HEK293 (cell line): Measurements from ENCODE around the gene KMT2A.
A peak's percentile ranks its signal among the peaks of the same experiment; 100 is the strongest.

Experiments
- CTCF ChIA-PET: fragments of 350-600 bp; formaldehyde crosslinking; extraction: SDS; loops from one replicate; lab custom pipeline; 2021; ENCODE audit warnings: antibody characterized with exemption; lab: Yijun Ruan, JAX
- POLR2A ChIA-PET: fragments of 300-600 bp; formaldehyde crosslinking; extraction: SDS; loops from one replicate; lab custom pipeline; 2020; ENCODE audit warnings: antibody characterized with exemption, inconsistent platforms; lab: Yijun Ruan, JAX
- H3K27ac ChIP-seq: fragments of 200-500 bp; sonication (Bioruptor generic); 2 replicates; pipeline ENCODE4 v1.5.1; 2014; ENCODE audit warnings: low read depth, low read length, control low read depth, inconsistent platforms; ENCODE audit errors: extremely low read depth
- H3K36me3 ChIP-seq, 2 experiments: fragments of 200-500 bp in 1 of 2; sonication (Bioruptor generic) in 1 of 2; 1 replicate in 1 of 2; 2 replicates in 1 of 2; pipeline ENCODE4 v1.5.1; 2014 to 2017; ENCODE audit warnings: inconsistent platforms in 2 of 2, low read length in 2 of 2; ENCODE audit not compliant: control insufficient read depth in 2 of 2, insufficient read depth in 1 of 2
- H3K4me1 ChIP-seq: fragments of 200-500 bp; sonication (Bioruptor generic); 2 replicates; pipeline ENCODE4 v1.5.1; 2014; ENCODE audit warnings: mild to moderate bottlenecking, low read length, inconsistent platforms; ENCODE audit not compliant: control insufficient read depth, insufficient read depth
- H3K4me3 ChIP-seq: 2 replicates; pipeline ENCODE4 v1.5.1; 2011; ENCODE audit warnings: low read depth, mild to moderate bottlenecking, control low read depth, low read length, moderate library complexity
- H3K9me3 ChIP-seq: fragments of 200-500 bp; sonication (Bioruptor generic); 2 replicates; pipeline ENCODE4 v1.5.1; 2014; ENCODE audit warnings: low read depth, low read length, inconsistent platforms; ENCODE audit not compliant: control insufficient read depth, insufficient read depth
- EGR2 ChIP-seq: fragments of 450-650 bp; formaldehyde crosslinking; IDR thresholded peaks from 2 replicates; pipeline ENCODE4 v1.5.1; 2016; ENCODE audit warnings: low read depth, missing biosample characterization, missing genetic modification characterization
- GFI1B ChIP-seq: fragments of 450-650 bp; formaldehyde crosslinking; IDR thresholded peaks from 2 replicates; pipeline ENCODE4 v1.5.1; 2016; ENCODE audit warnings: missing biosample characterization, missing genetic modification characterization
- KLF1 ChIP-seq: fragments of 450-650 bp; formaldehyde crosslinking; IDR thresholded peaks from 2 replicates; pipeline ENCODE4 v1.5.1; 2016; ENCODE audit warnings: missing biosample characterization, missing genetic modification characterization
- KLF10 ChIP-seq: fragments of 450-650 bp; IDR thresholded peaks from 2 replicates; pipeline ENCODE4 v1.5.1; 2018; ENCODE audit warnings: missing biosample characterization, mild to moderate bottlenecking, missing genetic modification characterization
- KLF9 ChIP-seq: fragments of 450-650 bp; formaldehyde crosslinking; IDR thresholded peaks from 2 replicates; pipeline ENCODE4 v1.5.1; 2016; ENCODE audit warnings: missing biosample characterization, missing genetic modification characterization, low read depth
- TCF7L2 ChIP-seq: IDR thresholded peaks from 2 replicates; pipeline ENCODE4 v1.6.1; 2011; ENCODE audit warnings: low read depth, mild to moderate bottlenecking, inconsistent platforms, low read length, moderate library complexity, borderline replicate concordance
- TRIM28 ChIP-seq: IDR thresholded peaks from 2 replicates; pipeline ENCODE4 v1.6.1; 2011; ENCODE audit warnings: low read length, control low read depth, borderline replicate concordance
- YY2 ChIP-seq: fragments of 450-650 bp; formaldehyde crosslinking; IDR thresholded peaks from 2 replicates; pipeline ENCODE4 v1.5.1; 2016; ENCODE audit warnings: missing biosample characterization, missing genetic modification characterization
- ZBTB7A ChIP-seq: fragments of 450-650 bp; formaldehyde crosslinking; IDR thresholded peaks from 2 replicates; pipeline ENCODE4 v1.5.1; 2016; ENCODE audit warnings: low read depth, missing biosample characterization, missing genetic modification characterization
- ZFHX2 ChIP-seq: fragments of 450-650 bp; formaldehyde crosslinking; conservative IDR thresholded peaks from 2 replicates; pipeline ENCODE4 v1.5.1; 2016; ENCODE audit warnings: missing biosample characterization, missing genetic modification characterization
- ZNF133 ChIP-seq: fragments of 450-650 bp; formaldehyde crosslinking; IDR thresholded peaks from 2 replicates; pipeline ENCODE4 v1.5.1; 2016; ENCODE audit warnings: missing biosample characterization, missing genetic modification characterization
- ZNF146 ChIP-seq: fragments of 450-650 bp; formaldehyde crosslinking; IDR thresholded peaks from 2 replicates; pipeline ENCODE4 v1.5.1; 2016; ENCODE audit warnings: missing biosample characterization, missing genetic modification characterization
- ZNF174 ChIP-seq: fragments of 450-650 bp; formaldehyde crosslinking; IDR thresholded peaks from 2 replicates; pipeline ENCODE4 v1.5.0; 2017; ENCODE audit warnings: missing biosample characterization, mild to moderate bottlenecking, missing genetic modification characterization
- ZNF266 ChIP-seq: fragments of 450-650 bp; formaldehyde crosslinking; IDR thresholded peaks from 2 replicates; pipeline ENCODE4 v1.5.1; 2016; ENCODE audit warnings: missing biosample characterization, missing genetic modification characterization, low read depth
- ZNF280C ChIP-seq: fragments of 450-650 bp; formaldehyde crosslinking; IDR thresholded peaks from 2 replicates; pipeline ENCODE4 v1.5.1; 2016; ENCODE audit warnings: missing biosample characterization, missing genetic modification characterization
- ZNF280D ChIP-seq: fragments of 450-650 bp; formaldehyde crosslinking; IDR thresholded peaks from 2 replicates; pipeline ENCODE4 v1.5.1; 2016; ENCODE audit warnings: missing biosample characterization, missing genetic modification characterization
- ZNF302 ChIP-seq: fragments of 450-650 bp; formaldehyde crosslinking; IDR thresholded peaks from 2 replicates; pipeline ENCODE4 v1.5.1; 2016; ENCODE audit warnings: missing biosample characterization, missing genetic modification characterization, low read depth
- ZNF311 ChIP-seq: fragments of 450-650 bp; formaldehyde crosslinking; IDR thresholded peaks from 2 replicates; pipeline ENCODE4 v1.5.1; 2017; ENCODE audit warnings: missing biosample characterization, missing genetic modification characterization, borderline replicate concordance
- ZNF354C ChIP-seq: fragments of 450-650 bp; formaldehyde crosslinking; IDR thresholded peaks from 2 replicates; pipeline ENCODE4 v1.5.1; 2016; ENCODE audit warnings: missing biosample characterization, missing genetic modification characterization, low read depth, borderline replicate concordance
- ZNF433 ChIP-seq: fragments of 450-650 bp; formaldehyde crosslinking; IDR thresholded peaks from 2 replicates; pipeline ENCODE4 v1.5.1; 2016; ENCODE audit warnings: missing biosample characterization, missing genetic modification characterization, low read depth
- ZNF548 ChIP-seq: fragments of 450-650 bp; formaldehyde crosslinking; IDR thresholded peaks from 2 replicates; pipeline ENCODE4 v1.5.1; 2016; ENCODE audit warnings: missing biosample characterization, missing genetic modification characterization
- ZNF555 ChIP-seq: fragments of 450-650 bp; formaldehyde crosslinking; conservative IDR thresholded peaks from 2 replicates; pipeline ENCODE4 v1.5.1; 2017; ENCODE audit warnings: missing biosample characterization, mild to moderate bottlenecking, missing genetic modification characterization, inconsistent platforms
- ZNF571 ChIP-seq: fragments of 450-650 bp; formaldehyde crosslinking; IDR thresholded peaks from 2 replicates; pipeline ENCODE4 v1.5.0; 2017; ENCODE audit warnings: missing biosample characterization, missing genetic modification characterization
- ZNF600 ChIP-seq: fragments of 450-650 bp; formaldehyde crosslinking; IDR thresholded peaks from 2 replicates; pipeline ENCODE4 v1.5.1; 2016; ENCODE audit warnings: missing biosample characterization, missing genetic modification characterization
- ZNF621 ChIP-seq: fragments of 450-650 bp; formaldehyde crosslinking; IDR thresholded peaks from 2 replicates; pipeline ENCODE4 v1.5.1; 2017; ENCODE audit warnings: missing biosample characterization, missing genetic modification characterization
- ZNF768 ChIP-seq: fragments of 450-650 bp; formaldehyde crosslinking; IDR thresholded peaks from 2 replicates; pipeline ENCODE4 v1.5.1; 2018; ENCODE audit warnings: missing biosample characterization, mild to moderate bottlenecking, missing genetic modification characterization
- ZNF785 ChIP-seq: fragments of 450-650 bp; formaldehyde crosslinking; IDR thresholded peaks from 2 replicates; pipeline ENCODE4 v1.5.1; 2016; ENCODE audit warnings: missing biosample characterization, missing genetic modification characterization
- ZSCAN4 ChIP-seq: fragments of 450-650 bp; formaldehyde crosslinking; IDR thresholded peaks from 2 replicates; pipeline ENCODE4 v1.5.1; 2017; ENCODE audit warnings: missing biosample characterization, missing genetic modification characterization

Gene KMT2A

GRCh38 chr11:118442301-118442700 lies 6.0 kb downstream of the KMT2A start:
- H3K9me3 ChIP-seq, result no peaks in the 10 kb centered on the region
- ChIA-PET CTCF (no interaction called here), POLR2A (interaction anchor here (1.0 kb wide), 1 partner anchor 10 kb away, joined by 3 read pairs; no protein-coding TSS in a partner anchor)
- H3K27ac ChIP-seq, result no peak overlapping the region
- H3K4me3 ChIP-seq, result no peak overlapping the region
- peaks cover 0 to 38% of the 10 kb centered on the region in 2 experiments; a peak in 2 of 3 replicates for H3K36me3 ChIP-seq
- no peak for TF ChIP-seq ZNF266 (tag by site-specific recombination)
- TF ChIP-seq KLF10 (tag by site-specific recombination), result no peak
- no peak for TF ChIP-seq ZBTB7A (tag by site-specific recombination)
- TF ChIP-seq TRIM28, result no peak
- no peak for TF ChIP-seq KLF9 (tag by site-specific recombination)
- no peak for TF ChIP-seq ZNF354C (tag by site-specific recombination)
- TF ChIP-seq ZNF280C (tag by site-specific recombination), result no peak
- TF ChIP-seq ZNF146 (tag by site-specific recombination), result no peak
- no peak for TF ChIP-seq ZNF280D
- no peak for TF ChIP-seq ZNF555
- TF ChIP-seq YY2 (tag by site-specific recombination), result no peak
- no peak for TF ChIP-seq ZNF621
- TF ChIP-seq ZNF174 (tag by site-specific recombination), result no peak
- TF ChIP-seq ZNF600 (tag by site-specific recombination), result no peak
- TF ChIP-seq ZNF785 (tag by site-specific recombination), result no peak
- no peak for TF ChIP-seq GFI1B
- no peak for TF ChIP-seq ZNF548
- peaks cover 14% of the 10 kb centered on the region for H3K4me1 ChIP-seq

- ChIA-PET CTCF (interaction anchor here (0.6 kb wide), 3 partner anchors 19 to 45 kb away, joined by 3 read pairs; no protein-coding TSS in a partner anchor), POLR2A (interaction anchor here (0.6 kb wide), 1 partner anchor 26 kb away, joined by 3 read pairs; no protein-coding TSS in a partner anchor)
- no peaks in the 10 kb centered on the region for H3K9me3 ChIP-seq
- H3K4me1 ChIP-seq, result peaks cover 14% of the 10 kb centered on the region
- no peak overlapping the region for H3K27ac ChIP-seq
- no peak overlapping the region for H3K4me3 ChIP-seq
- H3K36me3 ChIP-seq, result peaks cover 0 to 42% of the 10 kb centered on the region in 2 experiments; a peak in 2 of 3 replicates
- TF ChIP-seq EGR2 (tag by site-specific recombination) (0 out of 2 replicates have a peak, but pooled peaks have one; percentile 34), ZNF571 (tag by site-specific recombination) (no peak), TCF7L2 (no peak), GFI1B (no peak), ZNF768 (no peak), ZSCAN4 (tag by site-specific recombination) (no peak), ZNF621 (no peak), ZNF280C (tag by site-specific recombination) (no peak), ZNF133 (no peak), ZFHX2 (tag by site-specific recombination) (peak; percentile 62), KLF1 (tag by site-specific recombination) (no peak), ZNF302 (no peak), ZNF311 (tag by site-specific recombination) (no peak), ZNF433 (no peak)
Observed at GRCh38 chr11:118442908-118443589, 6.8 kb downstream of the KMT2A start.
